ENCODE measurements around the gene DESI2. TPM values are rescaled to one million over a fixed set of nuclear protein-coding genes. Genes with fewer than 3 reads are reported as not detected.
A peak's percentile ranks its signal among the peaks of the same experiment; 100 is the strongest.

Gene DESI2
- total RNA-seq, 1 experiment from 2014 or later = 58.7 TPM

DNA sequence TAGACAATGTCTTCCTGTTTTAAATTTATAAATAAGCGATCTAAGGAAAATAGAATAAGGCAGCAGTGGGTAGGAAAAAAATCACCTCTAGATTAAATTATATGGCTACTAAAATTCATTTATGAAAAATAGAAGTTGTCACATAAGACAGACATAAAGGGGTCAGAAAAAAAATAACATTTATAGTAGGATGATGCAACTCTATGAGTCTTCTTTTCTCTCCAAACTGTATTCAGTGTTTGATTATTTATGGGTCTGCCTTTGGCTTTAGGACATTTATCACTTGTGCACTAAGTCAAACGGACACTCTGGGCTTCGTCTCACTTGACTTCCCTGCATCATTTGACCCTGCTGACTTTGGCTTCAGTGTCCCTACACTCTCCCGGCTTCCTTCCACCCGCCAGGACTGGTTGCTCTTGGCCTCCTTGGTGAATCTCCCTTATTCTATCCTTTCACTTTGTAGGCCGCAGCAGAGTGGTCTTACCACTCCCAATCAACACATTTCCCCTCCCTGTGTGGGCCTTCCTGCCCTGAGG lies 47.0 kb upstream of the DESI2 start:
- H3F3A ChIP-seq (ENCODE audit: low read length, unreplicated experiment) = no peaks in the 10 kb centered on the region
- no peak overlapping the region for H3K9ac ChIP-seq (ENCODE audit: low read length)
- BruUV-seq (replicated peaks) = no TSS peak
- H3K36me3 ChIP-seq (ENCODE audit: low read depth, low read length) = no peaks in the 10 kb centered on the region
- intact Hi-C loops (cut with micrococcal nuclease) = no loop called here
- no peaks in the 10 kb centered on the region for H3K4me1 ChIP-seq (ENCODE audit: insufficient read depth, low read length)
- CTCF ChIA-PET = no interaction called here
- no peaks in the 10 kb centered on the region for H3K27me3 ChIP-seq (ENCODE audit: low read length)
- POLR2A ChIA-PET (ENCODE audit: unreplicated experiment) = interaction anchor here (0.7 kb wide), 1 partner anchor 37 kb away, joined by 4 read pairs; no protein-coding TSS in a partner anchor
- TF ChIP-seq EZH2 (IDR thresholded peaks at IDR 0.05; ENCODE audit: low read length, unreplicated experiment) (no peak), EZH2phosphoT487 (IDR thresholded peaks at IDR 0.05; ENCODE audit: borderline replicate concordance, low read length) (no peak)
- TF ChIP-seq, protein P1, sequence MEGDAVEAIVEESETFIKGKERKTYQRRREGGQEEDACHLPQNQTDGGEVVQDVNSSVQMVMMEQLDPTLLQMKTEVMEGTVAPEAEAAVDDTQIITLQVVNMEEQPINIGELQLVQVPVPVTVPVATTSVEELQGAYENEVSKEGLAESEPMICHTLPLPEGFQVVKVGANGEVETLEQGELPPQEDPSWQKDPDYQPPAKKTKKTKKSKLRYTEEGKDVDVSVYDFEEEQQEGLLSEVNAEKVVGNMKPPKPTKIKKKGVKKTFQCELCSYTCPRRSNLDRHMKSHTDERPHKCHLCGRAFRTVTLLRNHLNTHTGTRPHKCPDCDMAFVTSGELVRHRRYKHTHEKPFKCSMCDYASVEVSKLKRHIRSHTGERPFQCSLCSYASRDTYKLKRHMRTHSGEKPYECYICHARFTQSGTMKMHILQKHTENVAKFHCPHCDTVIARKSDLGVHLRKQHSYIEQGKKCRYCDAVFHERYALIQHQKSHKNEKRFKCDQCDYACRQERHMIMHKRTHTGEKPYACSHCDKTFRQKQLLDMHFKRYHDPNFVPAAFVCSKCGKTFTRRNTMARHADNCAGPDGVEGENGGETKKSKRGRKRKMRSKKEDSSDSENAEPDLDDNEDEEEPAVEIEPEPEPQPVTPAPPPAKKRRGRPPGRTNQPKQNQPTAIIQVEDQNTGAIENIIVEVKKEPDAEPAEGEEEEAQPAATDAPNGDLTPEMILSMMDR (conservative IDR thresholded peaks at IDR 0.05; ENCODE audit: low read depth, low read length) = no peak
- H3K9me2 ChIP-seq (replicated peaks; ENCODE audit: low read length) = no peaks in the 10 kb centered on the region
- H2AFZ ChIP-seq (ENCODE audit: low read length) = no peak overlapping the region
- DNase-seq (no peak), ATAC-seq (no peak)
- H3K4me2 ChIP-seq (ENCODE audit: low read length) = no peak overlapping the region
- no peak overlapping the region for H3K4me3 ChIP-seq (ENCODE audit: low read length)
- H3K79me2 ChIP-seq (ENCODE audit: low read length) = no peaks in the 10 kb centered on the region
- H3K9me3 ChIP-seq (ENCODE audit: low read length) = no peaks in the 10 kb centered on the region
- no peak overlapping the region for H3K27ac ChIP-seq (ENCODE audit: low read length)
- H4K20me1 ChIP-seq (ENCODE audit: low read length) = no peaks in the 10 kb centered on the region

DNA sequence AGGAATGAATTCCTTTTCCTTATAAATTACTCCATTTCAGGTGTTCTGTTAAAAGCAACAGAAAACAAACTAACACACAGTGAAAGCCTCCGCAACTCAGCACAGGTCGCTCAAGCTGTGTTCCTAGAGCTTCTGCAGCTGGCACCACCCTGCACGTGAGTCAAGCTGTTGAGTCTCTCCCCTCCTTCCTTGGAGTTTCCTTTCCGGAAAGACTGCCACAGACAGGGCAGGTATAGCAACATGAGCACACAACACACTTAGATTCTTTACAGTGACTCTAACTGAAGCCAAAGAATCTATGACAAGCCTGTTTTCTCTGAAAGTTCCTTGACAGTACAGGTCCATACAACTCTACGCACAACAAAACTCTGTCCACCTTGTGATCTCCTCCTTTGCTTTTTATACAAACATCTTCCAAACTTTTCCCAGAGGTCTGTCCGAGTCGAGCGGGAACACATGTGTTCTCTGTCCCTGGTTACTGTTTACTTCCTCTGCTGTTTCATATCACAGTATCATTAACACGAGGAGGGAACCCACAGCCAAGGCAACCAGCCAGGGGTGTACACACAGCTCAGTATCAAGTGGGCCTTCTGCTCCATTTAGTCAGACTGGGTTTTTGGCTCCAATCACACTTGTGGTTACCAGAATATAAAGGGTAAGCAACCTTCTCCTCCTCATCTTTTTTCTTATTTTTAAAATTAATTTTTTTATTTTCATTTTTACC lies 38.7 kb upstream of the DESI2 start:
- CTCF ChIA-PET = no interaction called here
- no TSS peak for BruUV-seq (replicated peaks)
- intact Hi-C loops (cut with micrococcal nuclease) = no loop called here
- Histone ChIP-seq H3K9me2 (replicated peaks; ENCODE audit: low read length) (no peaks in the 10 kb centered on the region), H3K79me2 (ENCODE audit: low read length) (no peaks in the 10 kb centered on the region), H3K9me3 (ENCODE audit: low read length) (no peaks in the 10 kb centered on the region), H3K27me3 (ENCODE audit: low read length) (no peaks in the 10 kb centered on the region), H3K4me3 (ENCODE audit: low read length) (no peak overlapping the region), H3K27ac (ENCODE audit: low read length) (no peak overlapping the region), H3K9ac (ENCODE audit: low read length) (no peak overlapping the region), H3K36me3 (ENCODE audit: low read depth, low read length) (no peaks in the 10 kb centered on the region), H2AFZ (ENCODE audit: low read length) (peak overlapping the region; percentile 39), H3K4me2 (ENCODE audit: low read length) (no peak overlapping the region), H3K4me1 (ENCODE audit: insufficient read depth, low read length) (no peaks in the 10 kb centered on the region), H4K20me1 (ENCODE audit: low read length) (no peaks in the 10 kb centered on the region), H3F3A (ENCODE audit: low read length, unreplicated experiment) (no peaks in the 10 kb centered on the region)
- ATAC-seq = peak; percentile 64
- POLR2A ChIA-PET (ENCODE audit: unreplicated experiment) = no interaction called here
- DNase-seq = no peak
- no peak for TF ChIP-seq EZH2 (IDR thresholded peaks at IDR 0.05; ENCODE audit: low read length, unreplicated experiment)
- TF ChIP-seq, protein P1 (conservative IDR thresholded peaks at IDR 0.05; ENCODE audit: low read depth, low read length) = no peak
- TF ChIP-seq EZH2phosphoT487 (IDR thresholded peaks at IDR 0.05; ENCODE audit: borderline replicate concordance, low read length) = no peak

DNA sequence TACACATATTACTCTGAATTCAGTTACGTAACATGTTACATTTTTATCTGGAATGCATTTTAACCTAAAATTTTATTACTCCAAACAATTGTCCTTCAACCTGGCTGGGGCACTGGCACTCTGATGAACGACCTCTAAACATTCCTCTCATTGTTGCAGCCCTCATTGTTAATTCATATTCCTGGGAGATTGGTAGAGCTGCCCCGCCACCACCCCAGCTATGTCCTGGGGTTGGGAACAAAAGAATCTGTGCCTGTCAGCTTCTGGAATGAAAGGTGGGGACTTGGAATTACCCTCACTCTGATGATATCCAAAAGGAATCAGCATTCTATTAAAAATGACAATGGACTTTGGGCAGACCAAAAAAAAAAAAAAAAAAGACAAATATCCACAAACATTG lies 38.0 kb upstream of the DESI2 start:
- Histone ChIP-seq H3K27ac (ENCODE audit: low read length) (no peak overlapping the region), H3K79me2 (ENCODE audit: low read length) (no peaks in the 10 kb centered on the region), H3F3A (ENCODE audit: low read length, unreplicated experiment) (no peaks in the 10 kb centered on the region), H3K27me3 (ENCODE audit: low read length) (no peaks in the 10 kb centered on the region), H3K9me2 (replicated peaks; ENCODE audit: low read length) (no peaks in the 10 kb centered on the region), H4K20me1 (ENCODE audit: low read length) (no peaks in the 10 kb centered on the region), H2AFZ (ENCODE audit: low read length) (no peak overlapping the region), H3K4me3 (ENCODE audit: low read length) (no peak overlapping the region), H3K9ac (ENCODE audit: low read length) (no peak overlapping the region), H3K4me2 (ENCODE audit: low read length) (no peak overlapping the region), H3K9me3 (ENCODE audit: low read length) (no peaks in the 10 kb centered on the region), H3K36me3 (ENCODE audit: low read depth, low read length) (no peaks in the 10 kb centered on the region), H3K4me1 (ENCODE audit: insufficient read depth, low read length) (no peaks in the 10 kb centered on the region)
- no TSS peak for BruUV-seq (replicated peaks)
- ChIA-PET CTCF (no interaction called here), POLR2A (ENCODE audit: unreplicated experiment) (no interaction called here)
- intact Hi-C loops (cut with micrococcal nuclease) = no loop called here
- no peak for DNase-seq
- ATAC-seq = no peak
- TF ChIP-seq EZH2phosphoT487 (IDR thresholded peaks at IDR 0.05; ENCODE audit: borderline replicate concordance, low read length) (no peak), EZH2 (IDR thresholded peaks at IDR 0.05; ENCODE audit: low read length, unreplicated experiment) (no peak)
- TF ChIP-seq, protein P1 (conservative IDR thresholded peaks at IDR 0.05; ENCODE audit: low read depth, low read length) = no peak

Measured in PC-3 (cell line).